HEK293T (cell line): ENCODE results near the gene TTC9.

Experiments
- ARNT ChIP-seq: fragments of 450-650 bp; IDR thresholded peaks from 2 replicates; pipeline ENCODE4 v1.6.1; 2017; ENCODE audit warnings: mild to moderate bottlenecking
- BHLHE40 ChIP-seq: fragments of 450-650 bp; IDR thresholded peaks from 2 replicates; pipeline ENCODE4 v1.6.1; 2016; ENCODE audit warnings: mild to moderate bottlenecking, moderate library complexity, borderline replicate concordance
- FOXA1 ChIP-seq: fragments of 450-650 bp; IDR thresholded peaks from 2 replicates; pipeline ENCODE4 v1.6.1; 2016; ENCODE audit warnings: mild to moderate bottlenecking
- FOXK2 ChIP-seq: fragments of 450-650 bp; IDR thresholded peaks from 2 replicates; pipeline ENCODE4 v1.6.1; 2016; ENCODE audit warnings: mild to moderate bottlenecking
- HDGF ChIP-seq: fragments of 450-650 bp; IDR thresholded peaks from 2 replicates; pipeline ENCODE4 v1.6.1; 2017; ENCODE audit warnings: antibody characterized with exemption, borderline replicate concordance
- LEF1 ChIP-seq: fragments of 450-650 bp; IDR thresholded peaks from 2 replicates; pipeline ENCODE4 v1.6.1; 2017; ENCODE audit warnings: mild to moderate bottlenecking, borderline replicate concordance
- NFRKB ChIP-seq: fragments of 450-650 bp; IDR thresholded peaks from 2 replicates; pipeline ENCODE4 v1.6.1; 2016; ENCODE audit warnings: mild to moderate bottlenecking, moderate library complexity
- SP1 ChIP-seq: fragments of 450-650 bp; IDR thresholded peaks from 2 replicates; pipeline ENCODE4 v1.6.1; 2017
- SUZ12 ChIP-seq: fragments of 450-650 bp; IDR thresholded peaks from 2 replicates; pipeline ENCODE4 v1.6.1; 2016; ENCODE audit warnings: mild to moderate bottlenecking
- TARDBP ChIP-seq: fragments of 450-650 bp; IDR thresholded peaks from 2 replicates; pipeline ENCODE4 v1.6.1; 2016
- ZNF384 ChIP-seq: fragments of 450-650 bp; IDR thresholded peaks from 2 replicates; pipeline ENCODE4 v1.6.1; 2016

GRCh38 chr14:70713096-70713495 is 71.4 kb downstream of the TTC9 start:
- TF ChIP-seq HDGF (no peak), BHLHE40 (no peak), TARDBP (no peak), SP1 (no peak), LEF1 (no peak), FOXK2 (no peak), SUZ12 (no peak), ARNT (no peak), NFRKB (no peak), ZNF384 (no peak), FOXA1 (no peak)
